GM13977 (cell line): ENCODE measurements around the gene KRT84.
"Not testable (repeated sequence)": the region's sequence is repeated elsewhere in the genome, so short reads cannot be mapped to it uniquely, and the experiment has no call there.

ENCODE experiments used
- DNase-seq: peaks from one replicate; pipeline ENCODE4 v3.0.0; 2012; ENCODE audit warnings: low spot score
- in situ Hi-C: fragments of 300-500 bp; cut with MboI; formaldehyde crosslinking; loops from one replicate; pipeline ENCODE4 v1.12.0; 2022; ENCODE audit warnings: low sequenced_read_pairs, low pct_unique_long_range_greater_than_20kb, mixed read lengths, inconsistent platforms; ENCODE audit not compliant: unreplicated experiment
- TF ChIP-seq, protein P1 (sequence below): IDR thresholded peaks from 2 replicates; pipeline ENCODE4 v1.5.1; 2012; ENCODE audit warnings: mild to moderate bottlenecking, control low read depth; ENCODE audit not compliant: insufficient read depth; ENCODE audit errors: extremely low read depth, missing control alignments

The KRT84 gene

DNA sequence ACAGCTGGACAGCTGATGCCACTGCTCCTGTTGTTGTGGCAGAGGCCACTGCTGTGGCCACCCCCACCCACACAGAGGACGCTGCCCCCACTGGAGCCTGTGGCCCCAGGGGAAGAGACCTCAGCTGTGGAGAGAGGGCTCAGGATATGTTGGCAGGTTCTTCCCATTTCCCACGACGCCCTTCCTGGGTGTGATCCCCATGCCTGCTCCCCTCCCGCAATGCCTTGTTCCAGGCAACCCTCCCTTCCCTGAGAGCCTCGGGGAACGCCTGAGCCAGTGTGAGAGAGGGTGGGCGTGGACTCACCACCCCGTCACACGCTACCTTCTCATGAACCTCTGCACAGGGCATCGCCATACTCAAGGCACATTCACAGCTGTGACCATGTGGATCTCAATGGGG is 26.4 kb upstream of the KRT84 start:
- TF ChIP-seq, protein P1, sequence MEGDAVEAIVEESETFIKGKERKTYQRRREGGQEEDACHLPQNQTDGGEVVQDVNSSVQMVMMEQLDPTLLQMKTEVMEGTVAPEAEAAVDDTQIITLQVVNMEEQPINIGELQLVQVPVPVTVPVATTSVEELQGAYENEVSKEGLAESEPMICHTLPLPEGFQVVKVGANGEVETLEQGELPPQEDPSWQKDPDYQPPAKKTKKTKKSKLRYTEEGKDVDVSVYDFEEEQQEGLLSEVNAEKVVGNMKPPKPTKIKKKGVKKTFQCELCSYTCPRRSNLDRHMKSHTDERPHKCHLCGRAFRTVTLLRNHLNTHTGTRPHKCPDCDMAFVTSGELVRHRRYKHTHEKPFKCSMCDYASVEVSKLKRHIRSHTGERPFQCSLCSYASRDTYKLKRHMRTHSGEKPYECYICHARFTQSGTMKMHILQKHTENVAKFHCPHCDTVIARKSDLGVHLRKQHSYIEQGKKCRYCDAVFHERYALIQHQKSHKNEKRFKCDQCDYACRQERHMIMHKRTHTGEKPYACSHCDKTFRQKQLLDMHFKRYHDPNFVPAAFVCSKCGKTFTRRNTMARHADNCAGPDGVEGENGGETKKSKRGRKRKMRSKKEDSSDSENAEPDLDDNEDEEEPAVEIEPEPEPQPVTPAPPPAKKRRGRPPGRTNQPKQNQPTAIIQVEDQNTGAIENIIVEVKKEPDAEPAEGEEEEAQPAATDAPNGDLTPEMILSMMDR: no peak
- DNase-seq: no peak
- in situ Hi-C loops: no loop called here

DNA sequence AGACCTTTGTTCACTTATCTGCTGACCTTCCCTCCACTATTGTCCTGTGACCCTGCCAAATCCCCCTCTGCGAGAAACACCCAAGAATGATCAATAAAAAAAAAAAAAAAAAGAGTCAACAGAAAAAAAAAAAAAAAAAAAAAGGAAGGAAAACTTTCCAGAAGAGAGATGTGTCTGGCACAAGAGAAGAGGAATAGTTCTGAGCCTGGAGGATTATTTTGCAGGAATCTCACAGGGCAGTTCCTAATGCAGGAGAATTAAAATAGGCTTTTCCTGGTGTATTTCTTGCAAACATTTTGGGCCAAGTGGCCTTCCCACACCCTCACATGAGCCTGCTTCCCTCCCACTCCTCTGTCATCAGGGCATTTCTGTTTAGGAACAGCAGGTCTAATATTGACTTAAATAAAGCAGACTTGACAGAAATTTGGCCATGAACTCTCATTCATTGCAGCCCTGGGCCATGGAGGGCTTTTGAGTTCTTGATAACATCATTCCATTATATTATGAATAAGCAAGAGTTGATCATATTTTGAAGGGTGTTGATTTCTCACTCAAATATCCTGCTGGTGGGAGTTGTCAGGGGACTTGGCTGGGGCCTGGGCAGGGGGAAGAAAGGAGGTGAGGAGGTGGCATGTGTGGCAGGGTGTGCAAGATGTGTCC is 25.3 kb upstream of the KRT84 start:
- DNase-seq, in situ Hi-C loops: not testable (repeated sequence)

DNA sequence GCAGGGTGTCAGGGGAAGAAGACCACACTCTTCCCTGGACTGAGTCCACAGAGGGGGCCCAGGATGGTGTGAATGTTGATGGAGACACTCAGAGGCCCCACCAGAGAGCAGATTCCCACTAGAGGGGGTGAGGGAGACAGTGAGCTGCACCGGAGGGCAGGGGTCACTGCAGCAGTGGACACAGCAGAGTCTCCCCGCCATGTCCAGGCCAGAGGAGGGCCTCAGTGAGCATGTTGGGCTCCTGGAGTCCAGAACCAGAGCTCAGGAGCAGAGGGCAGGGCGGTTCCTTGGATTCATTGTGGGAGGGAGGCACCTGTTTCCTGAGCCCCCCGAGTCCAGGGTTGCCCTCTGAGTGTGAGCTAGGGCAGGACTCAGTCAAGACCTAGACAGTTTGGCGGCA is 22.5 kb upstream of the KRT84 start:
- in situ Hi-C loops: no loop called here
- DNase-seq: no peak

DNA sequence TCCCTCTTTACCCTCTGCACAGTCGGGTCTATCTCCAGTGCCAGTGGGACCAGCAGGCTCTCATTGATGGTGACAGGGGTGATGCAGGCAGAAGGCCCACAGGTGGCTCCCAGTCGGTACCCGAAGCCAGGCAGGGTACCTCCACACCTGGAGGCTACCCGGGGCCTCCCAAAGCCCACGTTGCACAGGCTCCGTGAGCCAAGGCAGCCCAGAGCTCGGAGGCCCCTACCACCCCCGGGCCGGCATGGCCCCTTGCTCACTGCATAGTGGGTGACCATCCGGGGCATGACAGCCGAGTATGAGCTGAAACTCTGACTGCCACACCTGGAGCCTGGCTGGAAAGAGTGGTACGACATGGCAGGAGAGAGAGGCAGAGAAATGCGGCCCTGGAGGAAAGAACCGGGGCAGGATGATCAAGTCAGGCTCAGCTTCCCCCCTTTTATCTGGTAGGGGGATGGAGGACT is 20.5 kb upstream of the KRT84 start, which contains the start of gene KRT82:
Gene KRT82 (minus strand): TSS at position 414 of the 464 bp plus-strand sequence. CDS start 58 bp downstream, at position 356.
- in situ Hi-C loops: no loop called here
- DNase-seq: no peak
- TF ChIP-seq, protein P1: no peak

More for the DNA sequence above, 22.5 kb upstream of the KRT84 start:
- TF ChIP-seq, protein P1: no peak

- in situ Hi-C loops: no loop called here
- TF ChIP-seq, protein P1: no peak
- no peak for DNase-seq
Observed at GRCh38 chr12:52404951-52405350, 19.5 kb upstream of the KRT84 start.

DNA sequence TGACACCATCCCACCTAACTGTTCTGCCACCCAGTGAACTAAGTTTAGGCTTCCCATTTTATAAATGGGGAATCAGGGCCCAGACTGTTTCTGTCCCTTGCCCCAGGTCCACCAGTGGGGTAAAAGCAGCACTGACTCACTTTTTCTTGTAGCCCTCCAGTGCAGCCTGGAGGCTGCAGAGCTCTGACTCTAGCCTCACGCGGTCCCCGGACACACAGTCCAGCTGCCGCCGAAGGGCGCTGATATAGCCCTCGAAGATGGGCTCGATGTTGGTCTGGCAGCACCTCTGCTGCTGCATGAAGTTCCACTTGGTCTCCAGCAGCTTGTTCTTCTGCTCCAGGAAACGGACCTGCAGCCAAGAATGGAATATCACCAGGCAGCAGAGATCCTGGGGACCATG is 18.1 kb upstream of the KRT84 start:
- TF ChIP-seq, protein P1: no peak

GRCh38 chr12:52402873-52403540 is 17.6 kb upstream of the KRT84 start:
- in situ Hi-C loops: no loop called here
- TF ChIP-seq, protein P1: no peak
- no peak for DNase-seq

More for the DNA sequence above, 18.1 kb upstream of the KRT84 start:
- DNase-seq: no peak
- in situ Hi-C loops: no loop called here
